GM03348 (cell line): ENCODE data around the gene TMPRSS13.
"Not testable (repeated sequence)": the region's sequence is repeated elsewhere in the genome, so short reads cannot be mapped to it uniquely, and the experiment has no call there.

Source experiments
- DNase-seq: peaks from one replicate; pipeline ENCODE4 v3.0.0; 2012; ENCODE audit warnings: low spot score

TMPRSS13 gene

DNA sequence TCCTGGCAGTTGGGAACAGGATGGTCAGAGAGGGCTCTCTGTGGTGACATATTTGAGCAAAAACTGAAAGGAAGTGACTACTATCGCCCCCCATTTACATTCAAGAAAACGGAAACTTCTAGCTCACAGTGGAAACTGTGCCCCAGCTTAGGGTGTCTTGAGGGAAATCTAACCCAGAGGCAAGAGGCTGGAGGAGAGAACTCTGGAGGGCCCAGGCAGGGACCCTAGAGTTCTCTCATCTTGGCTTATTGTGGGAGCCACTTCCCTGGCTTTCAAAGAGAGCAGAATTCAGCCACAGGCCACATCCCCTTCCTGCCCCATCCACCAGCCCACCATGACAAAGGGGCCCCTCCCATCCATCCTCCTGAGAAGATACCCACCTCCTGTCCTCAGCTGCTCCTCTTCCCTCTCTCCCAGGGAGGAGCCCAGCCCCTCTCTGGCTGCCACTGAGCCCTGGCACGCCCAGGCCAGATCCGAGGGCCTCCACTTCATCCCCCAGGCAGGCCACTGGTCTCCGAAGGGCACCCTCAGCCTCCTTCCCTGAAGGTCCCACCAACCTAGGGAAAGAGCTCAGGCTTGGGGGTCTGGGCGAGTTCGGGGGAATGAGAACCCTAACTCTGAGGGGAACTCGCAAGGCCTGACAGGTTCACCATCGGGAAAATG lies 1.6 kb upstream of the TMPRSS13 start:
- no peak for DNase-seq

DNA sequence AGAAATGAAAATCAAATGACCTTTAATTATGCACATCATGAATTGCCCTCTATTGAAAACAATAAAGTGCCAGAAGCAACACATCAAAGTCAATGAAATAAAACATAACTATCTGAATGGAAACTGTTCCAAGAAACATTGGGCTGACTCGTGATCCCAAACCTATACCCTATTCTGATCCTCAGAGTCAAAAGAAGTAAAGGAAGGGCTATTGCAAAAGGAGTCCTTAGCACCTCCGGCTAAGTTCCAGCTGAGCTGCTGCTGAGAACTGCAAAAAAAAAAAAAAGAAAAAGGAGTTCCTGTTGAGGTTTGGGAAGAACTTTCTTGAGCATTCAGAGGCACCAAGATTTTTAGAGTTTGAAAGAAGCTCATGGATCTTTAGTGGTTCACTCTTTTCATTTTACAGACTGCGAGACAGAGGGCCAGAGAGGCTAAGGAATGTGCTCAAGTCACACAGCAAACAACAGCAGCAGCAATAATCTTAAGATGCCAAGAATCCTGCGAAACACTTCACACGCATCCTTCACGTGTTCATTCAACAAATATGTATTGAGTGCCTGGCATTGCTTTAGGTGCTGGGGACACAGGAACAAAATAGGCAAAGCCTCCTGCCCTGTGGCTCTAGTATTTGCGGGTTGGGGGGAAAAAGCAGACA lies 841 bp upstream of the TMPRSS13 start:
- no peak for DNase-seq

DNA sequence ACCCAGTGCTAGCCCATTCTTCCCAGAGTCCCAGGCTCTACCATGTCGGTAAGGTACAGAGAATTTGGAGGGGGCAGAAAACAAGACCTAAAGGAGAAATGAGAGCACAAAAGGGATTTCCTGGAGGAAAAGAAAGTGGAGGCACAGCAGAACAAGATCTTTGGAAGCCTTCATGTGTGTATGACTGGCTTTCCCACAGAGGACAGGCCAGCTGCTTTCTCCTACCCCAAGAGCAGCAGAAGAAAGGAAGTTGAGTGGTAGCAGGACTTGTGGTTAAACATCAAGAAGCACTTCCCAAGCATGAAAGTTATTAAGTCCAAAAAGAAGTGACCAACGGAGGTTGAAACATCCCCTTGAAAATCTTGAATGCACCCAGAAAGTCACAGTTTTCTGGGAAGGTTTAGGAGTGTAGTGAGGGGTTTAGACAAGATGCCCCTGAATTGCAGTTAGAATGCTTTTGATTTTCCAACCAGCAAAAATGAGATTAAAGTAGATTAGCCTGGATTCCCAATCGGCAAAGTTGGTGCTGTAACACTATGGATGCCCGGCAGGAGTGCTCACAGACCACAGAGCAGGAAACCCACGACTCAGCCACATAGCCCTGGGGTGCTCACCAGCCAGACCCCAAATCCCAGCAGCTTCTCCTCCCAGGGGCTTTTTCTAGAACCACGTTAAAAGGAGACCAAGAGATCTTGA lies 608 bp downstream of the TMPRSS13 start:
- DNase-seq: no peak

GRCh38 chr11:117927926-117928325 lies 1.3 kb downstream of the TMPRSS13 start:
- no peak for DNase-seq

DNA sequence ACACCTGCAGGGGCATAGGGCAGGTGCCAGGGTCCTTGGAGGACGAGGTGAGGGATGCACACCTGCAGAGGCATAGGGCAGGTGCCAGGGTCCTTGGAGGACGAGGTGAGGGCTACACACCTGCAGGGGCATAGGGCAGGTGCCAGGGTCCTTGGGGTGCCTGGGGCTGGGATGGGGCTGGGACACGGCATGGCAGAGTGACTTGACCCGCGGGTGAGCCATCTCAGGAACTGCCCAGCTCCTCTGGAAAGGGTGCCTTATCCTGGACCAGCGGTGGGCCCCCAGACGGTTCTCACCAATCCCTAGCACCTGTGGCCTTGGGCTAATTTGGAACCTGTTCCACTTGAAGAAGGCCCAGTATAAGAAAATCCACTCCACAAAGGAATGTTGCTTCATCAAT lies 3.0 kb downstream of the TMPRSS13 start:
- DNase-seq: not testable (repeated sequence)

GRCh38 chr11:117925198-117925925 lies 3.8 kb downstream of the TMPRSS13 start:
- no peak for DNase-seq

GRCh38 chr11:117924631-117925170 lies 4.5 kb downstream of the TMPRSS13 start:
- DNase-seq: no peak

DNA sequence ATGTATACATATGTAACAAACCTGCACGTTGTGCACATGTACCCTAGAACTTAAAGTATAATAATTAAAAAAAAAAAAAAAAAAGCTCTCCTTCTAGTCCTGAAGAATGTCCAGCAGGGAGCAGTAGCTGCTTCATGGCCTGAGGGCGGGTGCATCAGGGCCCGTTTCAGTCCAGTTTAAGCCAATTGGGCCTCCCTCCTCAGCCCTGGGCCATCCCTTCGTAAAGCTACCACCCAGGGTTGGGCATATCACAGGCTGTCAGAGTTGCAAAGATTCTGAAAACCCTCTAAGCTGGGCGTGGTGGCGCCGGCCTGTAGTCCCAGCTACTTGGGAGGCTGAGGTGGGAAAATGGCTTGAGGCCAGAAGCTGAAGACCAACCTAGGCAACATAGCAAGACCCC lies 5.4 kb downstream of the TMPRSS13 start:
- no peak for DNase-seq

DNA sequence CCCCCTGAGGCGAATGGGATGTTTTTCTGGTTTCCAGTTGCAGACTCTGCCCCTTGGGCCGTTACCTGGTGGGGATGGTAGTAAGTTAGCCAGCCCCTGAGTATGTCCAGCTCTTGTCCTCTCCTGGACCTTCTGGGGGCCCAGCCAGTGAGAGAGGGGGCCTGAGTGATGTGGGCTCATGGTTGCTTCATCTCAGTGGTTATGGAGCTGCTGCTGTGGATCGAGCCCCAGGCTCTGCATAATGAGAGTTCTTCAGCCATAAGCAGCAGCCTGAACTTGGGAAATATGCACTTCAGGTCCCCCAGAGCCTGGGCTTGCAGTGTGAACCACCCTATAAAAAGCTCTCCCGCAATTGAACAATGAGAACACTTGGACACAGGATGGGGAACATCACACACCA lies 5.9 kb downstream of the TMPRSS13 start:
- DNase-seq: no peak

- DNase-seq: no peak
Observed at GRCh38 chr11:117921893-117922292, 7.3 kb downstream of the TMPRSS13 start.

DNA sequence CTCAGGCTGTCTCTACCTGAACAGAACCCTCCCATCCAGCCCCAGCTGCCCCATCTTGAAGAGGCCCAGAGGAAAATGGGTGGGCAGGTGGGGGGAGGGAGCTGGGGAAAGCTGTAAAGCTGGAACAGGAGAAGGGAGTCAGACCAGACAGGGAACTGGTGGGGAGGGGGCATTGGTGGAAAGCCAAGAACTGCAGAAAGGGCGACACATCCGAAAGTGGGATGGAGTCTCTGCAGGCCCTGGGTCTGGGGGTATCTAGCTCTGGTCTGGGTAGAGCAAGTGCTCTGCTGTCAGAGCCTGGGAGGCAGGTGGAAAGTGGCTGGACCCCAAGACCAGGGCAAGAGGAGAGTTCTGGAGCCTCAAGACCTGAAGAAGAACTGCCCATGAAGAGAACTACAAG lies 7.7 kb downstream of the TMPRSS13 start:
- no peak for DNase-seq

- no peak for DNase-seq
Observed at GRCh38 chr11:117919781-117920221, 9.4 kb downstream of the TMPRSS13 start.

GRCh38 chr11:117919341-117919740 lies 9.9 kb downstream of the TMPRSS13 start:
- DNase-seq: no peak

DNA sequence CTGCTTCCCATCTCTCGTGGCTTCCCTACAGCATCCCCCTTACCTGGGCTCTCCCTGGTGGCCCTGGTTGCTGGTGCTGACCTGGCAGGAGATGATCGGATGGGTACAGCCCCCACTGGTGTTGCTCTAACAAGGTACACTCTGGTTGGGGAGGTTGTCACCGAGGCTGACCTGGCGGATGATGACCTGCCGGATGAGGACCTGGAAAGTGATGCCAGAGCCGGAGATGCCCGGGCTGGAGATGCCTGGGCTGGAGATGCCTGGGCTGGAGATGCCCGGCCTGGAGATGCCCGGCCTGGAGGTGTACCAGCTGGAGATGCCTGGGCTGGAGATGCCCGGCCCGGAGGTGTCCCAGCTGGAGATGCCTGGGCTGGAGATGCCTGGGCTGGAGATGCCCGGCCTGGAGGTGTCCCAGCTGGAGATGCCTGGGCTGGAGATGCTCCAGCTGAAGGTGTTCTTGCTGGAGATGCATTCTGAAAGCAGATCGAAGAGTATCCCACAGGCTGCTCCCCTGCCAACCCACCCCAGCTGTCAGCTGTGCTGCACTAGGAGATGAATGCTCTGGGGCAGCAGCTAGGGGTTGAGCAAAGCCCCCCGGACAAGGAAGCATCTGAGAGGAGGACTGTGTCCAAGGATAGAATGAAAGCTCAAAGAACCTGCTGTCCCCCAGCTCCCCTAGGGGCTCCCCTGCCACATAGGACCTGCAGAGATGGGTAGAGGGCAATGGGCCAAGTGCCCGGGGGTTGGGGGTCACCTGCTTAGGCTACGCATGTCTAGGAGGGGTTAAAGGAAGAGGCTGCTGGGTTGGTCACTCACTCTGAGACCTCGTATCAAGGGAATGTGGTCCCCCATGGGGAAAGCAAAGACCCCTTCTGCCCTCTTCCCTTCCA lies 10.6 kb downstream of the TMPRSS13 start:
- no peak for DNase-seq

DNA sequence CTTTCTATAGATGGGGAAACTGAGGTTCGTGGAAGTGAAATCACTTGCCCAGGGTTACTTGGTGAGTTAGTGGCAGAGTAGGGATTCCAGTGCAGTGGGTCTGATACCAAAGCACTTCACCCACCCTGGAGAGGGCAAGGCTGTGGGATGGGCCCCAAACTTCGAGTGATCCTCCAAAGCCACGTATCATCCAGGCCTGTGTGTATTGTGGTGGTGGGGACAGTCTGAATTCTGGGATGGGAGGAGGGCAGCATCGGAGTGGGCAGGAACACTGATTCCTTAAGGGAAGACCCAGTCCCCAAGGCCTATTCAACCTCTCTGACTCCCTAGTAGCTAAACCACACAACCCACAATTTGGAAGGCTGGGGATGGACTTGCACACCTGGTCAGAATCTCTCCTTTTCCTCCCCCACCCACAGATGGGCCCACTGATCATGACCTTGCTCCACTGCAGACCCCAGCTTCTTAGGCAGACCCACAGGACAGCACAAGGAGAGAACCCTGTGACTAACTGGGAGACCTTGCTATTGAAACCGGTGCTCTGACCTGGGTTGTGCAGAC lies 11.5 kb downstream of the TMPRSS13 start:
- no peak for DNase-seq

- DNase-seq: no peak
Observed at GRCh38 chr11:117916956-117917355, 12.2 kb downstream of the TMPRSS13 start.

GRCh38 chr11:117915672-117916235 lies 13.4 kb downstream of the TMPRSS13 start:
- no peak for DNase-seq

DNA sequence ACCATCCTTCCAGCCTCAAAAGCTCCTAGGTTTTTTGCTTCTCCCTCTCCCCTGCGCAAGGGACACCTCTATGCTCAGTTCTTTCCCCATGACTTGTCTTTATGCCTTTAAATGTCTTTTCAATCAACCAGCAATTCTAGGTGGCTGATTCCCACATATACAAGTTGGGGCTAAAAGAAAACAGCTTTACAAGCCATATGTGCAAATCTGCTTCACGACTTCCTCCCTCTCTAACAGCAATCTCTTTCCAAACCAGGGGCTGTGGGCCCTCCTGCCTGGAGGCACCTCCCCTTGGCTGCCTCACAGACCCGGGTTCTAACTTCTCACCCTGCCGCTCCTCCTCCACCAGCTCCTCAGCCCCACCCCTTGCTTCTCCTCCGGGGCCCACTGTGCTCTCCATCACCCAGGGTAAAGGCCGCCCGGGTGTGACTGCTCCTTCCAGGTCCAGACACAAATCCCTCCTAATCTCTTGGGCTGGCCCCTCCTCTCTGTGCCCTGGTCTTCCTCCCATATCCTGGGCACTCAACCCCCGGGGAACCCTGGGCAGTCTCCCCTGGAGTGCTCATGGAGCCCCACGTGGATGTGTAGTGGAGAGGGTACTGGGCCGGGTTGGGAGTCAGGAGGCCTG lies 14.1 kb downstream of the TMPRSS13 start:
- DNase-seq: no peak

DNA sequence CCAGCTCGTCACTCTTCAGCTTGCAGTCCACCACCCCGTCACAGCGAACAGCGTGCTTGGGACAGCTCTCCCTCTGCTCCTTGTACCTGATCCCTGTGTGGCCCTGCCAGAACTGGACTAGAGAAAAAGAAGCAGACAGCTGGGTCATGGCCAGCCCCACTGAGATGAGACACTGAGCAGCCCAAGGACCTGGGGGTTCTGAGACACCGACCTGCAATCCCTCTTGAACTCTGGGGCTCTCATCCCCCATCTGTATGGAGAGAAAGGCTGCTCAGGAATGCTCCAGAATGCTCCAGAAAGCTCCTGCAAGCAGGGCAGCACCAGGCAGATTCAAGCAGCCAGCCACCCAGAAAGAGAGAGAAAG lies 14.8 kb downstream of the TMPRSS13 start:
- DNase-seq: no peak

GRCh38 chr11:117913736-117914397 lies 15.3 kb downstream of the TMPRSS13 start:
- DNase-seq: no peak
